GM23248 (cell line): ENCODE measurements around the gene NFIL3. TPM values are rescaled to one million over a fixed set of nuclear protein-coding genes. Genes with fewer than 3 reads are reported as not detected.

Experiments used
- DNase-seq: peaks from one replicate; pipeline ENCODE4 v3.0.0-alpha.2; 2015
- H2AFZ ChIP-seq: fragments of 200-600 bp; sonication (generic); 2 replicates; pipeline ENCODE4 v1.6.1; 2016; ENCODE audit warnings: antibody characterized with exemption
- H3F3A ChIP-seq: fragments of 200-600 bp; sonication (generic); 2 replicates; pipeline ENCODE4 v1.6.1; 2016; ENCODE audit warnings: mild to moderate bottlenecking, antibody characterized with exemption, mixed run types; ENCODE audit not compliant: insufficient read depth
- H3K27ac ChIP-seq: fragments of 200-600 bp; sonication (generic); 2 replicates; pipeline ENCODE4 v1.5.1; 2016; ENCODE audit warnings: mild to moderate bottlenecking
- H3K27me3 ChIP-seq: fragments of 200-600 bp; sonication (generic); replicated peaks from 2 replicates; pipeline ENCODE4 v1.6.1; 2016; ENCODE audit warnings: mild to moderate bottlenecking; ENCODE audit not compliant: insufficient read depth
- H3K36me3 ChIP-seq: fragments of 200-600 bp; sonication (generic); 2 replicates; pipeline ENCODE4 v1.6.1; 2016; ENCODE audit warnings: low read depth, mild to moderate bottlenecking
- H3K4me1 ChIP-seq: fragments of 200-600 bp; sonication (generic); 2 replicates; pipeline ENCODE4 v1.6.1; 2016; ENCODE audit warnings: mild to moderate bottlenecking; ENCODE audit not compliant: insufficient read depth
- H3K4me2 ChIP-seq: fragments of 200-600 bp; sonication (generic); one replicate; pipeline ENCODE4 v1.6.1; 2016; ENCODE audit warnings: mild to moderate bottlenecking; ENCODE audit not compliant: unreplicated experiment
- H3K4me3 ChIP-seq: fragments of 200-600 bp; sonication (generic); 2 replicates; pipeline ENCODE4 v1.5.1; 2016; ENCODE audit warnings: mild to moderate bottlenecking
- H3K79me2 ChIP-seq: fragments of 200-600 bp; sonication (generic); 2 replicates; pipeline ENCODE4 v1.6.1; 2016; ENCODE audit warnings: mild to moderate bottlenecking; ENCODE audit not compliant: insufficient read depth
- H3K9ac ChIP-seq: fragments of 200-600 bp; sonication (generic); 2 replicates; pipeline ENCODE4 v1.6.1; 2016; ENCODE audit warnings: mild to moderate bottlenecking
- H3K9me2 ChIP-seq: fragments of 200-600 bp; sonication (generic); 2 replicates; pipeline ENCODE4 v1.6.1; 2016; ENCODE audit warnings: mixed run types, mild to moderate bottlenecking, moderate library complexity; ENCODE audit not compliant: insufficient read depth
- H3K9me3 ChIP-seq: fragments of 200-600 bp; sonication (generic); one replicate; pipeline ENCODE4 v1.6.1; 2017; ENCODE audit warnings: low read depth
- H4K20me1 ChIP-seq: fragments of 200-600 bp; sonication (generic); 2 replicates; pipeline ENCODE4 v1.6.0; 2016; ENCODE audit not compliant: insufficient read depth
- EZH2 ChIP-seq: fragments of 200-600 bp; sonication (generic); IDR thresholded peaks from 2 replicates; pipeline ENCODE4 v1.6.1; 2018; ENCODE audit warnings: antibody characterized with exemption, mild to moderate bottlenecking; ENCODE audit not compliant: insufficient read depth, poor library complexity, severe bottlenecking
- EZH2phosphoT487 ChIP-seq: fragments of 200-600 bp; sonication (generic); IDR thresholded peaks from 2 replicates; pipeline ENCODE4 v1.6.1; 2018; ENCODE audit warnings: antibody characterized with exemption, moderate library complexity, mild to moderate bottlenecking, low read depth; ENCODE audit not compliant: insufficient read depth
- WGBS, 2 experiments: methylation state at CpG; one replicate each; pipeline ENCODE4 v1.1.6; 2015 to 2017; ENCODE audit warnings: low lambda C conversion rate in 2 of 2, low coverage in 1 of 2; ENCODE audit errors: missing lambda C conversion rate in 2 of 2; 5-methylcytosine and 5-hydroxymethylcytosine counted together
- in situ Hi-C: fragments of 300-500 bp; cut with MboI; formaldehyde crosslinking; loops from 2 replicates; pipeline ENCODE4 v1.15.0; 2020
- polyA plus RNA-seq: library from polyadenylated mRNA; unstranded; fragments of >200 nt; fragmentation: Nextera tagmentation; extraction: Ambion mirVana; gene quantifications from 2 replicates; pipeline ENCODE4 v1.2.1, GENCODE V29; 2016
- total RNA-seq: library from RNA; depleted of rRNA; stranded (reverse); fragments of >200 nt; shearing (Covaris generic); gene quantifications from 2 replicates; pipeline ENCODE4 v1.2.3, GENCODE V29; 2014

NFIL3 gene
- total and polyA plus RNA-seq, 2 experiments from 2014 or later: 5.4 to 11.3 TPM

- in situ Hi-C loops: no loop called here
- DNase-seq: no peak
- H3K9ac ChIP-seq: no peak overlapping the region
- 90% methylated on average over 1 of the region's 1 CpG for WGBS, 2 experiments
- no peak overlapping the region for H3K4me3 ChIP-seq
- no peaks in the 10 kb centered on the region for H3K27me3 ChIP-seq
- H3K27ac ChIP-seq: no peak overlapping the region
- H3K9me3 ChIP-seq: no peaks in the 10 kb centered on the region
- no peak overlapping the region for H3K4me2 ChIP-seq
- H3K4me1 ChIP-seq: no peaks in the 10 kb centered on the region
- no peaks in the 10 kb centered on the region for H3K79me2 ChIP-seq
- no peaks in the 10 kb centered on the region for H3K9me2 ChIP-seq
- no peaks in the 10 kb centered on the region for H3K36me3 ChIP-seq
- TF ChIP-seq EZH2phosphoT487 (no peak), EZH2 (no peak)
- no peak overlapping the region for H2AFZ ChIP-seq
- no peaks in the 10 kb centered on the region for H3F3A ChIP-seq
- H4K20me1 ChIP-seq: no peaks in the 10 kb centered on the region
Measured at GRCh38 chr9:91452844-91453243, 29.2 kb upstream of the NFIL3 start.

- Histone ChIP-seq H3K4me1 (no peaks in the 10 kb centered on the region), H3K4me3 (no peak overlapping the region), H3K9me3 (no peaks in the 10 kb centered on the region), H3K36me3 (no peaks in the 10 kb centered on the region), H3K9me2 (no peaks in the 10 kb centered on the region), H4K20me1 (no peaks in the 10 kb centered on the region), H3F3A (no peaks in the 10 kb centered on the region), H3K4me2 (no peak overlapping the region), H2AFZ (no peak overlapping the region), H3K79me2 (no peaks in the 10 kb centered on the region), H3K27me3 (no peaks in the 10 kb centered on the region), H3K9ac (no peak overlapping the region), H3K27ac (no peak overlapping the region)
- in situ Hi-C loops: no loop called here
- no peak for DNase-seq
- TF ChIP-seq EZH2phosphoT487: no peak
- no peak for TF ChIP-seq EZH2
- WGBS, 2 experiments: 92 to 97% methylated on average over 2 of the region's 2 CpGs
Measured at GRCh38 chr9:91451431-91452270, 28.0 kb upstream of the NFIL3 start.

- H3K36me3 ChIP-seq: no peaks in the 10 kb centered on the region
- H3K27me3 ChIP-seq: no peaks in the 10 kb centered on the region
- H3K27ac ChIP-seq: no peak overlapping the region
- H3K4me2 ChIP-seq: no peak overlapping the region
- no peaks in the 10 kb centered on the region for H4K20me1 ChIP-seq
- no peak for TF ChIP-seq EZH2phosphoT487
- TF ChIP-seq EZH2: no peak
- no peak overlapping the region for H3K4me3 ChIP-seq
- in situ Hi-C loops: no loop called here
- no peak overlapping the region for H2AFZ ChIP-seq
- H3F3A ChIP-seq: no peaks in the 10 kb centered on the region
- H3K79me2 ChIP-seq: no peaks in the 10 kb centered on the region
- H3K9me2 ChIP-seq: no peaks in the 10 kb centered on the region
- H3K4me1 ChIP-seq: no peaks in the 10 kb centered on the region
- 36 to 57% methylated on average over 1 of the region's 1 CpG for WGBS, 2 experiments
- no peak overlapping the region for H3K9ac ChIP-seq
- no peaks in the 10 kb centered on the region for H3K9me3 ChIP-seq
- DNase-seq: peak; percentile 3
Measured at GRCh38 chr9:91445135-91445534, 21.5 kb upstream of the NFIL3 start.

- H3K4me3 ChIP-seq: no peak overlapping the region
- H3K36me3 ChIP-seq: no peaks in the 10 kb centered on the region
- H3K9me2 ChIP-seq: no peaks in the 10 kb centered on the region
- H3K27ac ChIP-seq: no peak overlapping the region
- H2AFZ ChIP-seq: no peak overlapping the region
- H3K9ac ChIP-seq: no peak overlapping the region
- H3K9me3 ChIP-seq: no peaks in the 10 kb centered on the region
- no peaks in the 10 kb centered on the region for H3K4me1 ChIP-seq
- no peaks in the 10 kb centered on the region for H4K20me1 ChIP-seq
- no peaks in the 10 kb centered on the region for H3F3A ChIP-seq
- TF ChIP-seq EZH2phosphoT487: no peak
- TF ChIP-seq EZH2: no peak
- no peak for DNase-seq
- no peaks in the 10 kb centered on the region for H3K79me2 ChIP-seq
- no peaks in the 10 kb centered on the region for H3K27me3 ChIP-seq
- no peak overlapping the region for H3K4me2 ChIP-seq
- in situ Hi-C loops: no loop called here
Measured at GRCh38 chr9:91443994-91444392, 20.4 kb upstream of the NFIL3 start.
